ENCODE data around the gene ZBTB11. TPM values are rescaled to one million over a fixed set of nuclear protein-coding genes. Genes with fewer than 3 reads are reported as not detected.
"Not testable (repeated sequence)": the region's sequence is repeated elsewhere in the genome, so short reads cannot be mapped to it uniquely, and the experiment has no call there.

ZBTB11 gene
- total and polyA plus RNA-seq, 8 donors, result 2.8 to 31.2 (median 9.2) TPM

DNA sequence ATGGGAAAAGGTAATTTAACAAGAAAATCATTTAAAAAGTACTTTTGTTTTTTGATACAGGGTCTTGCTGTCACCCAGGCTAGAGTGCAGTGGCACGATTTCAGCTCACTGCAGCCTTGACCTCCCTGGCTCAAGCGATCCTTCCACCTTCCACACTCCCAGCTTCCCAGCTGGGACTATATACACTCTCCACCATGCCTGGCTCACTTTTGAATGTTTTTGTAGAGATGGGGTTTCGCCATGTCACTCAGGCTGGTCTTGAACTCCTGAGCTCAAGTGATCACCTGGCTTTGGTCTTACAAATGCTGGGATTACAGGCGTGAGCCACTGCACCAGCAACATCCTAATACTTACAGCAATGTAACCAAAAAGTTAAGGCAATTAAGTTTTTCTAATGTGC lies 3.5 kb upstream of the ZBTB11 start:
- no peak for DNase-seq
- TF ChIP-seq, protein P1, sequence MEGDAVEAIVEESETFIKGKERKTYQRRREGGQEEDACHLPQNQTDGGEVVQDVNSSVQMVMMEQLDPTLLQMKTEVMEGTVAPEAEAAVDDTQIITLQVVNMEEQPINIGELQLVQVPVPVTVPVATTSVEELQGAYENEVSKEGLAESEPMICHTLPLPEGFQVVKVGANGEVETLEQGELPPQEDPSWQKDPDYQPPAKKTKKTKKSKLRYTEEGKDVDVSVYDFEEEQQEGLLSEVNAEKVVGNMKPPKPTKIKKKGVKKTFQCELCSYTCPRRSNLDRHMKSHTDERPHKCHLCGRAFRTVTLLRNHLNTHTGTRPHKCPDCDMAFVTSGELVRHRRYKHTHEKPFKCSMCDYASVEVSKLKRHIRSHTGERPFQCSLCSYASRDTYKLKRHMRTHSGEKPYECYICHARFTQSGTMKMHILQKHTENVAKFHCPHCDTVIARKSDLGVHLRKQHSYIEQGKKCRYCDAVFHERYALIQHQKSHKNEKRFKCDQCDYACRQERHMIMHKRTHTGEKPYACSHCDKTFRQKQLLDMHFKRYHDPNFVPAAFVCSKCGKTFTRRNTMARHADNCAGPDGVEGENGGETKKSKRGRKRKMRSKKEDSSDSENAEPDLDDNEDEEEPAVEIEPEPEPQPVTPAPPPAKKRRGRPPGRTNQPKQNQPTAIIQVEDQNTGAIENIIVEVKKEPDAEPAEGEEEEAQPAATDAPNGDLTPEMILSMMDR (IDR thresholded peaks at IDR 0.05), result no peak
- TF ChIP-seq POLR2AphosphoS5 (IDR thresholded peaks at IDR 0.05), result no peak
- no peak for TF ChIP-seq EP300 (IDR thresholded peaks at IDR 0.05)
- no peak for TF ChIP-seq POLR2A (IDR thresholded peaks at IDR 0.05)
- peaks cover 29 to 64% (median 49%) of the 10 kb centered on the region in 4 donors for H3K4me1 ChIP-seq
- H3K27me3 ChIP-seq, result no peaks in the 10 kb centered on the region
- WGBS, 5 donors, result 82 to 93% (median 91%) methylated on average over 4 of the region's 4 CpGs
- intact Hi-C loops (cut with DNase I; ENCODE audit: low total_unique reads), result no loop called here
- no peak overlapping the region for H3K4me3 ChIP-seq
- peaks cover 48 to 60% (median 53%) of the 10 kb centered on the region in 4 donors for H3K36me3 ChIP-seq
- H3K27ac ChIP-seq, result no peak overlapping the region
- no peaks in the 10 kb centered on the region for H3K9me3 ChIP-seq

DNA sequence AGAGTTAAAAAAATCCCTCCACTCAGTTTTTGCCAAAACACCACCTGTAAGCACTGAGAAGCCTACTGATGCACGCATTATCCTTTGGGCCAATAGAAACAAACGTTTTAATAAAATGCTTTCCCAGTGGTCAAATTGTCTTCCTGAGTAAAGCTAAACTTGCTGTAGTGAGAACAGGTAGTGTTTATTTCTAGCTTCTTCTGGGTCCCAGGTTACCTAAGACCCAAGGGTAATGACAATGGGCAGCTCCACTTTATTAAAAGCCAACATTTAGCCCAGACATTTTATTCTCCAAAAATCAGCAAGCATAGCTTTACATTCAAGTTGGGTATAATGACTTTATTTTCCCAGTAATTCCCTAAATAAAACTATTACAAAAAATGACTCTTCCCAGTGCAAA lies 1.9 kb upstream of the ZBTB11 start:
- not testable (repeated sequence) for H3K4me3 ChIP-seq, H3K27ac ChIP-seq, H3K27me3 ChIP-seq, H3K9me3 ChIP-seq, DNase-seq
- peaks cover 26 to 64% (median 47%) of the 10 kb centered on the region in 4 donors for H3K4me1 ChIP-seq
- WGBS, 5 donors, result 42 to 69% (median 53%) methylated on average over 2 of the region's 2 CpGs
- H3K36me3 ChIP-seq, result peaks cover 38 to 45% (median 44%) of the 10 kb centered on the region in 4 donors
- intact Hi-C loops (cut with DNase I; ENCODE audit: low total_unique reads), result loop anchor here (10.0 kb wide), 1 partner anchor 104 kb away; the partner anchor contains the start of gene PCNP

DNA sequence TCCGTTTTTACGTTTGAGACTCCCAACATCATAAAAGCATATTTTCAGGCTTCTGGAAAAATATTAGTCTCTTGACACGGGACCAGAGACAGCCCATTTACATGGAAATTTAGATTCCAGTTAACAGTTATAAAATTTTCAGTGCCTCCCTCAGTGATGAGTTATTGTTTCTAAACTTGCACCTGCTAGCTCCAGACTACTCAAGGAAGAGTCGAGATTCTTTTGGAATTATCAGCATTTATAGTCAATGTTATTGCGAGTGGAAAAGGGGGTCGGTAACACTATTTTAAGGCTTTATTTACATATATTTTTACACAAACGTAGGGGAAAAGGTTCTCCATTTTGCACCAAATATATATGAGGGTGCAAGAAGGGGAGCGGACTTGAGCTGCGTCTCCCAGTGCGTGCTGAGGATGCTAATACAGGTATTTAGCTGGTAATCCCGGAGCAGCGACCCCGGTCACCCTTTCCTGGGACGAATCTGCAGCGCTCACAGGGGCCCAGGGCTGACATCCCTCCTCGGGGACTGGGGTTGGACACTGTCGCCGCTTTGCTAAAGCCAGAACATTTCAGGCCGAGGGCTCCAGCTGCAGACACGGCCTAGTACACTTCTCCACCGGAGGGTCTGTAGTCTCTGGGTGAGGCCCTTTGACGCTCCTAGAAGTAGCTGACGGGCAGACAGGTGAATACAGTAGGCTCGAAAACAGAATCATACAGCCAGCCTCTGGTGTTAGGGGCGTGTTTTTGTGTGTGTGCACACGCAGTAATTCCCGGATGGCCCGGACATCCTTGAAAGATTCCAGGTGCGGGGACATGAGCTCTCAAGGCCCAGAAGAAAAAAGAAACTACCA lies 729 bp upstream of the ZBTB11 start:
- H3K27ac ChIP-seq, result peak overlapping the region; percentile 50 to 99 (median 99)
- TF ChIP-seq EP300 (IDR thresholded peaks at IDR 0.05) (no peak), POLR2AphosphoS5 (IDR thresholded peaks at IDR 0.05) (no peak), POLR2A (IDR thresholded peaks at IDR 0.05) (no peak)
- TF ChIP-seq, protein P1 (IDR thresholded peaks at IDR 0.05), result no peak
- WGBS, 5 donors, result 35 to 43% (median 37%) methylated on average over 28 to 29 of the region's 29 CpGs
- intact Hi-C loops (cut with DNase I; ENCODE audit: low total_unique reads), result loop anchor here (10.0 kb wide), 1 partner anchor 103 kb away; the partner anchor contains the start of gene PCNP
- no peaks in the 10 kb centered on the region for H3K27me3 ChIP-seq
- H3K4me3 ChIP-seq, result peak overlapping the region; percentile 92 to 99 (median 95)
- peaks cover 23 to 63% (median 45%) of the 10 kb centered on the region in 4 donors for H3K4me1 ChIP-seq
- no peaks in the 10 kb centered on the region for H3K9me3 ChIP-seq
- H3K36me3 ChIP-seq, result peaks cover 30 to 34% (median 33%) of the 10 kb centered on the region in 4 donors
- peak in 1 of 2 donors; percentile 25 for DNase-seq

DNA sequence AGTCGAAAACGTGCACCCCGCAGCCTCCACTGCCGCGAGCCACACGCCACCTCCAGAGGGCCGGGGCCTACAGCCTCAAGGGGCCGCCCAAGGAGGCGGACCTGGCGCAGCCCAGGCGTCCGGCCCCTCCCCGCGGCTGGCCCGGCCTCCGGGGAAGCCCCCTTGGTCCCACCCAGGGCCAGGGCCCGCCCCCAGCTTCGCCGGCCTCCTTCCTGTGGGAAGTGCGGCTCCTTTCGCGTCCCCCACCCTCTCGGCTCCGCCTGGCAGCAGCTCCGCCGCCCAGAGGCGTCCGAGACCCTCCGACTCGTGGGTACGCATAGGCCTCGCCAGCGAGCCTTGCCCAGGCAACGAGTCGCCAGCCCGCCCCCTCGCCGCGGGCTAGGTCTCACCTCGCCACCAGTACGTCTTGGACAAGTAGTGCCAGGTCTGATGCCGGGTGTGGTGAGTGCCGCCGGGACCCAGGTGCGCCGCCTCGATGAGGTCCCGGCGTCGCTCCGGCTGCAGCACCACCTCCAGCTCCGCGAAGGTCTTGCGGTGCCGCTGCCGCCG lies 642 bp downstream of the ZBTB11 start:
- Histone ChIP-seq H3K27me3 (no peaks in the 10 kb centered on the region), H3K4me3 (peak overlapping the region; percentile 92 to 99 (median 95)), H3K27ac (peak overlapping the region; percentile 98 to 99 (median 99)), H3K9me3 (no peaks in the 10 kb centered on the region), H3K4me1 (peaks cover 23 to 58% (median 43%) of the 10 kb centered on the region in 4 donors), H3K36me3 (peaks cover 16 to 26% (median 24%) of the 10 kb centered on the region in 4 donors)
- WGBS, 5 donors, result 0 to 1% (median 0%) methylated on average over 2 to 57 of the region's 57 CpGs
- TF ChIP-seq, protein P1 (IDR thresholded peaks at IDR 0.05), result peak in 1 of 7 experiments; percentile 4
- TF ChIP-seq POLR2A (IDR thresholded peaks at IDR 0.05), result no peak
- TF ChIP-seq EP300 (IDR thresholded peaks at IDR 0.05), result no peak
- peak; percentile 56 to 86 (median 71) for TF ChIP-seq POLR2AphosphoS5 (IDR thresholded peaks at IDR 0.05)
- peak; percentile 93 to 99 for DNase-seq
- intact Hi-C loops (cut with DNase I; ENCODE audit: low total_unique reads), result loop anchor here (10.0 kb wide), 1 partner anchor 101 kb away; the partner anchor contains the start of gene PCNP

Measured in stomach (tissue), 9 donors.